ENCODE measurements around the gene CTNNA3.

The CTNNA3 gene

GRCh38 chr10:66980246-66980815, 715.7 kb downstream of the CTNNA3 start:
- DNase-seq (ENCODE audit: insufficient read length, low spot score): no peak
- FAIRE-seq: no peak

DNA sequence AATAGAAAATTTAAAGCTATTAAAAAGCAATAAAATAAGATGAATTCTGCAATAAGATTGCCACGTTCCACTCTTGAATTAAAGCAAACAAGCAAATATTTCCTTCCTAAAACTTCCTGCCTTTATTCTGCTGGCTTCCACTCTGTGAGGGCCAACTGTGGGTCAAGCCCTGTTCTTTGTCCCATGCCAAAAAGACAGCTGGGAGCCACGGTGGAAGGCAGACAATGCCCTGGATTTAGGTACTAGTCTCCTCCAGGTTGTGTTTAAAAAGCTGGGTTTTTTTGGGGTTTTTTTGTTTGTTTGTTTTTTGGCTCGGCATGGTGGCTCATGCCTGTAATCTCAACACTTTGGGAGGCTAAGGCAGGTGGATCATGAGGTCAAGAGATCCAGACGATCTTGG, 731.0 kb downstream of the CTNNA3 start:
- DNase-seq (ENCODE audit: insufficient read length, low spot score) (no peak), FAIRE-seq (no peak)

DNA sequence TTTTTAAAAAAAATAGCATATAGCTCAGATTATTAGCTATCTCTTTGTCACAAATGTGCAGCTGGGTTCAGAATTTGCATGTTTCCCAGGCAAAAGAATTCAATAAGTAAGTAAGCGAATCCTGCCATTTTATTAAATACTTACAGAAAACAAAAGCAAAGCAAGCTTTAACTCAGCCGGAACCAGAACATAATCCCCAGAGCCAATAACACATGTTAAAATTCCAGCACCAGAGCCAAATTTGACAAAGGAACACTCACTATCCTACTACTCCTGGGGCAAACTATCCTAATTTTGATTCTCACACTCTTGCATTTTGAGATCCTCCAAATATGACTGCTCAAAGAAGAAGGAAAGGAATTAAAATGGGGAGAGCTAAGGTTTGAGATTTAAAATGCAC, 737.5 kb downstream of the CTNNA3 start:
- FAIRE-seq: no peak
- no peak for DNase-seq (ENCODE audit: insufficient read length, low spot score)

DNA sequence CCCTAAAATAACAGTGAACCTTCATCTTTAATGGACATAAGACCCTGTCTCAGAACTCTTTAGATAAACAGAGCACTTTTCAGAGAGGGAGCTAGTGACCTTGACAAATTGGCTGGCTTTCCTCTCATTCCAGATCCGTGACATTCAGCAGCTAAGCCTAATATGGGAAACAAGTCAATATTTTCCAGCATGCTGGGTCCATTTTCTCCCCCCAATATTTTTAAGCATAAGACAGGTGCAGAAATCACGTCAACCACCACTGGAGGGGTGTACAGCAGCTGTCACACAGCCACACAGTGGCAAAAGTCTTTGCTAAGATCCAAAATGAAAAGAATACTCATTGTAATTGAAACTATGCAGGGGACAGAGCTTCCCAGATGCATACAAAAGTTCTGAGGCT, 744.1 kb downstream of the CTNNA3 start:
- FAIRE-seq: no peak
- no peak for DNase-seq (ENCODE audit: insufficient read length, low spot score)

DNA sequence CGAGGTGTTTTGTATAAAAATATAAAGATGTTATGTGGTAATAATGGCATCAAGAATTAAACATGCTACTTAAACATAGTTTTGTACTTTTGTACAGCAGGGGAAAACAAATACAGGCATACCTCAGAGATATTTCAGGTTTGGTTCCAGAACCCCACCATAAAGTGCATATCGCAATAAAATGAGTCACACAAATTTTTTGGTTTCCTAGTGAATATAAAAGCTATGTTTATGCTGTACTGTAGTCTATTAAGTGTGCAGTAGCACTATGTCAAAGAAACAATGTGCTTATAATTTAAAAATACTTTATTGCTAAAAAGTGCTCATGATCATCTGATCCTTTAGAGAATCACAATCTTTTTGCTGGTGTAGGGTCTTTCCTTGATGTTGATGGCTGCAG, 752.4 kb downstream of the CTNNA3 start:
- DNase-seq (ENCODE audit: insufficient read length, low spot score): no peak
- no peak for FAIRE-seq

GRCh38 chr10:66942407-66942806, 753.6 kb downstream of the CTNNA3 start:
- FAIRE-seq: no peak
- no peak for DNase-seq (ENCODE audit: insufficient read length, low spot score)

GRCh38 chr10:66941491-66941890, 754.5 kb downstream of the CTNNA3 start:
- FAIRE-seq (no peak), DNase-seq (ENCODE audit: insufficient read length, low spot score) (no peak)

DNA sequence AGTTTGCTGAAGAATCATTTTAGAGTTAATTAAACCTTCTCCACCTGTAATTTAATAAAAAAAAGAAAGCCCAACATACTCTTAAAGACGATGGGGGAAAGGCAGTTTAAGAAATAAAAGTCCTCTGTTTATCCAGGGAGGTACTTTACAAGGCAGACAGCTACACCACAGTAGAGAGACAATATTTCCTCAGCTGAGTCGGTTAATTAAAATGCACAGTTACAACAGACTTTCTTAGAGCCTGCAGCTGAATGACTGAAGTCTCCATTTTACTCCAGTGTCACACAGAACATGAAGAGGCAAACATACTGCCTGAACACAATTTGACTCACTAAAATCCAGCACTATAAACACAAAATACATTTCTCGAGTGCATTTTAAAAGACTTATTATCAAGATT, 755.0 kb downstream of the CTNNA3 start:
- no peak for DNase-seq (ENCODE audit: insufficient read length, low spot score)

GRCh38 chr10:66934711-66935110, 761.3 kb downstream of the CTNNA3 start:
- DNase-seq (ENCODE audit: insufficient read length, low spot score): no peak

More for the DNA sequence above, 755.0 kb downstream of the CTNNA3 start:
- FAIRE-seq: no peak

DNA sequence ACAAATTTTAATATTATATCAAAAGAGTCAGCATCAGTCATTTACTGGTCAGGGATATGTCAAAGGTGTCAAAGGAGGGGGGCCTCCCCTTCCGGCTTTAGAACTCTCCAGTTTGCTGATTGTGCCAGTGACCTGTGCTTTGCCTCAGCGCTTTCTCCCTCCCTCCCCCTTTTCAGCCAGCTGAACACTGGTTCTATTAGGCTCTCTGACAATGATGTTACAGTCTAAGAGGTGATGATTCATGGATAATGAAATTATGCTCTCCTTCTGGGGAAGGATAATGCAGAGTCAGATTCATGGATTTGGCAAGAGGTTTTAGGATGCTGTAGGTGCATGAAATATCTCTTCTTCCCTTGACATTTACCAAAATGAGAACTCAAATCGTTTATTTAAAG, 764.0 kb downstream of the CTNNA3 start:
- no peak for DNase-seq (ENCODE audit: insufficient read length, low spot score)
- FAIRE-seq: no peak

More at GRCh38 chr10:66934711-66935110, 761.3 kb downstream of the CTNNA3 start:
- FAIRE-seq: no peak

DNA sequence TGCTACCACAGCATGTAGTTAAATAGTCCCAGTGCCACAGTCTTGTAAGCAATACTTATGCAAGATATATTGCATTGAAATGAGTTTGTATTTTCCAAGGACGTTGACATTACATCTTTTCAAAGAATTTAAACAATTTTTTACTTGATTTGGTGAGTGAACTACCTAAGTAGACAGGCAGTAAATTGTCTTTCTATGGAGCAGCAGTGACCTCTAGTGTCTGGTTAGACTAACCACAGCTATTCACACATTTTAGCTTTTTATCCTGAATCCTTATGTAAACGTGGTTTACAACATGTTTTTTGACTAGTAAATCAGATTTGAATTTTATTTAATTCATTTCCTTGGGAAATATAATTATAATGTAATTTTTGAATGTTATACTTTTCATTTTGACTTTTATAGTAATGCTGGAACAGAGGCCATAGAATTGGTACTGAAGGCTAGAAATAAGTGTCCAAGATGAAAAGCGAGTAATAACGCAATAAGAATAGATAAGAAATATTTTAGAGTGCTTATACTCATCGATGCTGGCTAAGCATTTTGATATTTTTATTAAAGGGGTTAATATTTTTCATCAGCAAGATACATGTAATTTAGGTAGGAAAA, 764.6 kb downstream of the CTNNA3 start:
- FAIRE-seq: peak; percentile 82

DNA sequence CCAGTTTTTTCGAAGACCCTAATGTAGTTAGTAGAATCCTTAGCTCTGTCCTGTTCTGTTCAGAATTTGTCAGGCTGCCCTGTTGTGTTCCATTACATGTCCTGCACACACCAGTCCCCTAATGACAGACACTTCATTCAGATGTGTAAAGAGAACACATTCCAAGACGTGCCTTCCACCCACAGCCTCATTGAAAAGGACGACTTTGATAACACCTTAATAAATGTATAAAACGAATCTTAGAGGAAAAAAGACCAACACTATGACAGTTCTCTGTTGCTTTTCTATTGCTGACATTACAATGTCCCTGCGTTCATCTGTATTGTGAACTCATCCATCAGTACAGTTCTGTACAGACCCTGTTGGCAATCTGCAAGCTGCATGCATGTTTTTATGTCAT, 766.6 kb downstream of the CTNNA3 start:
- FAIRE-seq: no peak
- DNase-seq (ENCODE audit: insufficient read length, low spot score): no peak

More for the DNA sequence above, 764.6 kb downstream of the CTNNA3 start:
- DNase-seq (ENCODE audit: insufficient read length, low spot score): no peak

DNA sequence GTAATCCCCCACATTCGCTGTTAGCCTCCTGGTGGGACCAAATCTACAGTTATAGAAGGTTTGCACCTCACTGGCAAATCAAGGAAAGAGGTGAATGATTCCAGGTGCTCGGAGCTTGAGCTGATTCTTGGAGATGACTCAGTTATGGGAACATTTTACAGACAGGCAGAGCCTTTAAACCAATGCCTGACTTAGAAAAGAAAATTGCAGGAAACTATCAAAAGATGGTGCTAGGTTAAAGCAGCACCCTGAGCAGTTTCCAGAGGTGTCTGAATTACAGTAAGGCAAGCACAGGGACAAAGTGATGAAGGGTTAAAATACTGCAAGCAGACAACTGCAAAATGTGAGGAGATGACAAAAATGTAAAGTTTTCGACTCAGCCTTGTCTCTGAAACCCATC, 767.2 kb downstream of the CTNNA3 start:
- FAIRE-seq: no peak
- DNase-seq (ENCODE audit: insufficient read length, low spot score): no peak

GRCh38 chr10:66927971-66928770, 767.8 kb downstream of the CTNNA3 start:
- DNase-seq (ENCODE audit: insufficient read length, low spot score) (no peak), FAIRE-seq (no peak)

- no peak for FAIRE-seq
- DNase-seq (ENCODE audit: insufficient read length, low spot score): no peak
Measured at GRCh38 chr10:66927251-66927935, 768.6 kb downstream of the CTNNA3 start.

DNA sequence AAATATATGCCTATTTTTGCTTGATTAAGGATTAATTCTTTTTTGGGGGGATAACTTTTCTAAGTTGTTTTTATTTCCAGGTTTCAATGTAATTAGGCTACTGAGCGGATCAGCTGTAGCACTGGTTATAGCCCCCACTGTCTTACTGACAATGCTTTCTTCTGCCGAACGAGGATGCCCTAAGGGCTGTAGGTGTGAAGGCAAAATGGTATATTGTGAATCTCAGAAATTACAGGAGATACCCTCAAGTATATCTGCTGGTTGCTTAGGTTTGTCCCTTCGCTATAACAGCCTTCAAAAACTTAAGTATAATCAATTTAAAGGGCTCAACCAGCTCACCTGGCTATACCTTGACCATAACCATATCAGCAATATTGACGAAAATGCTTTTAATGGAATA, 769.2 kb downstream of the CTNNA3 start:
- FAIRE-seq: no peak
- DNase-seq (ENCODE audit: insufficient read length, low spot score): no peak

DNA sequence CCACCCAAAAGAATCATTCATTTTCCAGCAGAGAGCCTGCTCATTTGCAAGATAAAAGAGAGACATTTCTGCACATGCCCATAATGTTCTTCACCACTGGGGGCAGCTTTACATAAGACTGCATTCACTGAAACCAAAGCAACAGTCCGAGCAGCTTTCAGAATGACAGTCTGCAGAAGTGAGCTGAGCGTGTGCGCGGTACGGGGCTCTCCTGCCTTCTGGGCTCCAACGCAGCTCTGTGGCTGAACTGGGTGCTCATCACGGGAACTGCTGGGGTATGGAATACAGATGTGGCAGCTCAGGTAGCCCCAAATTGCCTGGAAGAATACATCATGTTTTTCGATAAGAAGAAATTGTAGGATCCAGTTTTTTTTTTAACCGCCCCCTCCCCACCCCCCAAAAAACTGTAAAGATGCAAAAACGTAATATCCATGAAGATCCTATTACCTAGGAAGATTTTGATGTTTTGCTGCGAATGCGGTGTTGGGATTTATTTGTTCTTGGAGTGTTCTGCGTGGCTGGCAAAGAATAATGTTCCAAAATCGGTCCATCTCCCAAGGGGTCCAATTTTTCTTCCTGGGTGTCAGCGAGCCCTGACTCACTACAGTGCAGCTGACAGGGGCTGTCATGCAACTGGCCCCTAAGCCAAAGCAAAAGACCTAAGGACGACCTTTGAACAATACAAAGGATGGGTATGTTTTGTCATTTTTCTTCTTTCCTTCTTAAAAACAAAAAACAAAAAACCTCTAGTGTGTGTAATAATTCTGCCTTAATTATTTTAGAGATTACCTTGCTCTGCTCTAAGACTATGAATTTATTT, 769.9 kb downstream of the CTNNA3 start, which contains the start of gene LRRTM3:
Gene LRRTM3 (plus strand): TSS at position 141 of the 820 bp plus-strand sequence.
- peak; percentile 56 for FAIRE-seq

GRCh38 chr10:66925373-66925772, 770.6 kb downstream of the CTNNA3 start:
- no peak for FAIRE-seq

More for the DNA sequence above, 769.9 kb downstream of the CTNNA3 start, which contains the start of gene LRRTM3:
- DNase-seq (ENCODE audit: insufficient read length, low spot score): peak; percentile 24

DNA sequence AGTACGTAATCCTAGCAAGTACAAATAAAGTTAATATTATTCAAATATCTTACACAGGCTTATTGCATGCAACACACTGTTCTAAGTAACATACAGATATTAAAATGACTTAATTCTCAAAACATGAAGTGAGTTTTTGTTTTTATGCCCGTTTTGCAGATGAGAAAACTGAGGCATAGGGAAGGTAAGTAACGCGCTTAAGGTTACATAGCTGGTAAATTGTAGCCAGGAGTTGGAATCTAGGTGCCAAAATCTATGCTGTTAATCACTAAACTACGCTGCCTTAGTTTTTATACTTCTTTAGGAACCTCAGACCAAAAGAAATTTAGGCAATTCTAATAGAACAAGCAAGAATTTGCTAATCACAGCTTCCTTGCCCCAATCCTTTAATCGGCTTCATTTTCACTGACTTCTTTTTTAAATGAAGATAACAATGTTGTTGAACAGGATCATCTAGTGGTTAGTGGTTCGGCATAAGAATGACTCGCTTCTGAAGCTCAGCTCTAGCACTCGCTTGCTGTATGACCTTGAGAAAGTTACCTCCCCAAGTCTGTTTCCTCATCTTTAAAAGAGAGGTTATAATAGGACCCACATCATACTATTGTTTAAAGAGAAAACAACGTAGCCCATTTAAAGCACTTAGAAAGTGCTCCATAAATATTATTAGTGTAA, 771.2 kb downstream of the CTNNA3 start:
- DNase-seq (ENCODE audit: insufficient read length, low spot score) (no peak), FAIRE-seq (no peak)

More at GRCh38 chr10:66925373-66925772, 770.6 kb downstream of the CTNNA3 start:
- DNase-seq (ENCODE audit: insufficient read length, low spot score): no peak

DNA sequence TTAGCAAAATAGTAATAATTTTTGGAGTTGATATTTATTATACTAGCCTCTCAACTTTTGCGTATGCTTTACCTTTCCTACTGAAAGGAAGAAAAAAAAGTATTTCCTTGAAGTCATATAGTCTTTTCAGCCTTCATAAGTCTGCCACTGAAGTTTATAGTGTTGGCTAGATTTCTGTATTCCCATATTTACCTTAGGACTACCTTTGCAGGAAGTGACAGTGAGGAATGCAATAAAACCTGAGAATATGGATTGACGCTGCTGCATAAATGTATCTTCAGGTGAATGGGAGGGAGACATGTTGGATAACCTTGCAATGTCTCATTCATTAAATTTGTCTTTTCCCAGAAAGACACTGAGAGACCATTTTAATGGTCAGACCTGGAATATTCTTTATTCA, 776.7 kb downstream of the CTNNA3 start:
- no peak for DNase-seq (ENCODE audit: insufficient read length, low spot score)
- no peak for FAIRE-seq

All from GM19239 (cell line).